GM18505 (cell line): ENCODE results near the gene USP7.
"Not testable (repeated sequence)": the region's sequence is repeated elsewhere in the genome, so short reads cannot be mapped to it uniquely, and the experiment has no call there.

Experiments used
- ATAC-seq: cut with Tn5 transposase; IDR thresholded peaks from one replicate; pipeline ENCODE4 v1.9.1; 2021; ENCODE audit not compliant: unreplicated experiment
- POLR2A ChIP-seq: IDR thresholded peaks from 4 replicates; pipeline ENCODE4 v1.6.1; 2011; ENCODE audit warnings: borderline replicate concordance; ENCODE audit not compliant: insufficient read depth, insufficient read length; ENCODE audit errors: extremely low read depth

USP7 gene

GRCh38 chr16:8937803-8938202 lies 25.9 kb downstream of the USP7 start:
- no peak for ATAC-seq
- no peak for TF ChIP-seq POLR2A

- TF ChIP-seq POLR2A, result no peak
- peak; percentile 79 for ATAC-seq
Observed at GRCh38 chr16:8936421-8936820, 27.3 kb downstream of the USP7 start.

GRCh38 chr16:8935989-8936388 lies 27.7 kb downstream of the USP7 start:
- no peak for TF ChIP-seq POLR2A
- peak; percentile 31 for ATAC-seq

GRCh38 chr16:8934601-8935000 lies 29.1 kb downstream of the USP7 start:
- no peak for ATAC-seq
- TF ChIP-seq POLR2A, result no peak

- no peak for TF ChIP-seq POLR2A
- ATAC-seq, result no peak
Observed at GRCh38 chr16:8931859-8932258, 31.8 kb downstream of the USP7 start.

GRCh38 chr16:8929086-8929748 lies 34.5 kb downstream of the USP7 start:
- TF ChIP-seq POLR2A, result no peak
- no peak for ATAC-seq

GRCh38 chr16:8928467-8928957 lies 35.2 kb downstream of the USP7 start:
- no peak for TF ChIP-seq POLR2A
- ATAC-seq, result no peak

- no peak for TF ChIP-seq POLR2A
- ATAC-seq, result no peak
Observed at GRCh38 chr16:8926827-8927226, 36.9 kb downstream of the USP7 start.

- ATAC-seq, result no peak
- TF ChIP-seq POLR2A, result no peak
Observed at GRCh38 chr16:8925455-8925854, 38.3 kb downstream of the USP7 start.

GRCh38 chr16:8924214-8924613 lies 39.5 kb downstream of the USP7 start:
- TF ChIP-seq POLR2A, result no peak
- no peak for ATAC-seq

GRCh38 chr16:8923199-8923598 lies 40.5 kb downstream of the USP7 start:
- no peak for ATAC-seq
- no peak for TF ChIP-seq POLR2A

GRCh38 chr16:8921347-8921984 lies 42.2 kb downstream of the USP7 start:
- no peak for TF ChIP-seq POLR2A
- ATAC-seq, result no peak

- ATAC-seq, result no peak
- no peak for TF ChIP-seq POLR2A
Observed at GRCh38 chr16:8920645-8921346, 42.9 kb downstream of the USP7 start.

GRCh38 chr16:8919934-8920462 lies 43.7 kb downstream of the USP7 start:
- ATAC-seq, result no peak
- TF ChIP-seq POLR2A, result no peak

GRCh38 chr16:8919089-8919933 lies 44.4 kb downstream of the USP7 start:
- no peak for ATAC-seq
- TF ChIP-seq POLR2A, result no peak

GRCh38 chr16:8917336-8917735 lies 46.4 kb downstream of the USP7 start:
- ATAC-seq, result not testable (repeated sequence)
